Raji (cell line): Measurements from ENCODE around the gene NLRC3.

Experiments
- POLR2A ChIP-seq: IDR thresholded peaks from 2 replicates; pipeline ENCODE4 v1.6.1; 2011; ENCODE audit warnings: low read depth, low read length, control low read depth; ENCODE audit not compliant: insufficient read depth

Gene NLRC3

GRCh38 chr16:3518986-3519348 is 58.2 kb downstream of the NLRC3 start:
- no peak for TF ChIP-seq POLR2A

GRCh38 chr16:3518292-3518985 is 58.8 kb downstream of the NLRC3 start:
- no peak for TF ChIP-seq POLR2A

- TF ChIP-seq POLR2A: no peak
These were observed 61.3 kb downstream of the NLRC3 start for GRCh38 chr16:3515897-3516296.

- TF ChIP-seq POLR2A: no peak
These were observed 62.6 kb downstream of the NLRC3 start for GRCh38 chr16:3514621-3515020.

GRCh38 chr16:3513892-3514583 is 63.2 kb downstream of the NLRC3 start:
- TF ChIP-seq POLR2A: no peak

GRCh38 chr16:3511286-3512180 is 65.7 kb downstream of the NLRC3 start:
- TF ChIP-seq POLR2A: no peak

GRCh38 chr16:3510416-3510815 is 66.8 kb downstream of the NLRC3 start:
- TF ChIP-seq POLR2A: no peak

- TF ChIP-seq POLR2A: no peak
These were observed 67.7 kb downstream of the NLRC3 start for GRCh38 chr16:3509470-3509928.

- TF ChIP-seq POLR2A: no peak
These were observed 68.5 kb downstream of the NLRC3 start for GRCh38 chr16:3508736-3509135.

GRCh38 chr16:3503523-3503922 is 73.7 kb downstream of the NLRC3 start:
- no peak for TF ChIP-seq POLR2A

GRCh38 chr16:3501783-3502400 is 75.3 kb downstream of the NLRC3 start:
- TF ChIP-seq POLR2A: no peak

GRCh38 chr16:3498988-3499387 is 78.2 kb downstream of the NLRC3 start:
- TF ChIP-seq POLR2A: no peak

- TF ChIP-seq POLR2A: no peak
These were observed 79.4 kb downstream of the NLRC3 start for GRCh38 chr16:3497771-3498170.

- TF ChIP-seq POLR2A: no peak
These were observed 80.8 kb downstream of the NLRC3 start for GRCh38 chr16:3496386-3496785.

- no peak for TF ChIP-seq POLR2A
These were observed 82.0 kb downstream of the NLRC3 start, which contains the start of gene C16orf90 for GRCh38 chr16:3495176-3495575. Gene C16orf90, minus strand, starts transcription at chr16:3495489. Its CDS starts 68 bp downstream, at chr16:3495421.
